ENCODE measurements around the gene VCL. TPM values are rescaled to one million over a fixed set of nuclear protein-coding genes. Genes with fewer than 3 reads are reported as not detected.

VCL gene
- total and polyA plus RNA-seq, 9 of the 15 experiments (the other 6 are each of a cell fraction or from before 2014, with no cell fraction given): 29.8 to 186 (median 76.4) TPM

DNA sequence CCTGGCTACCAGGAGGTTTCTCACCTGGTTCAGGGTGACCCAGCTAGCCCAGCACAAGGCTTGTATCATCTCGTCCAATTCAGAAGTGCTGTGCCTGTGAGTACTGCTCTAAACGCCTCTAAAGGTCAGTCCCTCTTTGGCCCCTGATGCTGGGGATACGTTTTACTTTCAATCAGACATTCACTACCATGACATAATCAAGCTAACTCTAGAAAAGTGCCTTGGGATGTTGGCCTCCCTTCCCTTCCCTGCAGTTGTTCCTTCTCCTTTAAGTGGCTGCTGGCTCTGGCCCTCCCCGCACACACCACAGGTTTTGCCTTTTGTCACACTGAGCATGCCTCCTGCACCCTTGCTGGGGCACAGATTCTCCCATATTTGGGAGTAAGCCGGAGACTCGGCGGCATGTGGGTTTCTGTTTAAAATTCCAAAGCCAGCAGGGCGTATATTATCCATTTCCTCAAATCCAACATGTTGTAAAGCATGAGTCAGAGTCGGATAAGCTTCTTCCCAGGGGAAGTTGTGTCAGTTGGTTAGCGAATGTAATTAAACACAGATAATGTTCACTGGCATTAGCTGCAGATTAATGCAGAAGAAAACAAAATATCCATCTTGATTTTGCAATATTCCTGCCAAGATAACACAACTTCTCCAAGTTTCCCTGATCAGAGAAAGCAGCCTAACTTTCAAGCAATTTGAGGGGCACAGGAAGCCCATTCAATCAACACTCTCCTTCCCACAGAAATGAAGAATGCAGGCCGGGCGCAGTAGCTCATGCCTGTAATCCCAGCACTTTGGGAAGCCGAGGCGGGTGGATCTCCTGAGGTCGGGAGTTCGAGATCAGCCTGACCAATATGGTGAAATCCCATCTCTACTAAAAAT lies 31.8 kb upstream of the VCL start (continued):
- TF ChIP-seq, protein P1, sequence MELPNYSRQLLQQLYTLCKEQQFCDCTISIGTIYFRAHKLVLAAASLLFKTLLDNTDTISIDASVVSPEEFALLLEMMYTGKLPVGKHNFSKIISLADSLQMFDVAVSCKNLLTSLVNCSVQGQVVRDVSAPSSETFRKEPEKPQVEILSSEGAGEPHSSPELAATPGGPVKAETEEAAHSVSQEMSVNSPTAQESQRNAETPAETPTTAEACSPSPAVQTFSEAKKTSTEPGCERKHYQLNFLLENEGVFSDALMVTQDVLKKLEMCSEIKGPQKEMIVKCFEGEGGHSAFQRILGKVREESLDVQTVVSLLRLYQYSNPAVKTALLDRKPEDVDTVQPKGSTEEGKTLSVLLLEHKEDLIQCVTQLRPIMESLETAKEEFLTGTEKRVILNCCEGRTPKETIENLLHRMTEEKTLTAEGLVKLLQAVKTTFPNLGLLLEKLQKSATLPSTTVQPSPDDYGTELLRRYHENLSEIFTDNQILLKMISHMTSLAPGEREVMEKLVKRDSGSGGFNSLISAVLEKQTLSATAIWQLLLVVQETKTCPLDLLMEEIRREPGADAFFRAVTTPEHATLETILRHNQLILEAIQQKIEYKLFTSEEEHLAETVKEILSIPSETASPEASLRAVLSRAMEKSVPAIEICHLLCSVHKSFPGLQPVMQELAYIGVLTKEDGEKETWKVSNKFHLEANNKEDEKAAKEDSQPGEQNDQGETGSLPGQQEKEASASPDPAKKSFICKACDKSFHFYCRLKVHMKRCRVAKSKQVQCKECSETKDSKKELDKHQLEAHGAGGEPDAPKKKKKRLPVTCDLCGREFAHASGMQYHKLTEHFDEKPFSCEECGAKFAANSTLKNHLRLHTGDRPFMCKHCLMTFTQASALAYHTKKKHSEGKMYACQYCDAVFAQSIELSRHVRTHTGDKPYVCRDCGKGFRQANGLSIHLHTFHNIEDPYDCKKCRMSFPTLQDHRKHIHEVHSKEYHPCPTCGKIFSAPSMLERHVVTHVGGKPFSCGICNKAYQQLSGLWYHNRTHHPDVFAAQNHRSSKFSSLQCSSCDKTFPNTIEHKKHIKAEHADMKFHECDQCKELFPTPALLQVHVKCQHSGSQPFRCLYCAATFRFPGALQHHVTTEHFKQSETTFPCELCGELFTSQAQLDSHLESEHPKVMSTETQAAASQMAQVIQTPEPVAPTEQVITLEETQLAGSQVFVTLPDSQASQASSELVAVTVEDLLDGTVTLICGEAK (IDR thresholded peaks at IDR 0.05): no peak
- TF ChIP-seq, protein P1 (CRISPR knock-in tag; IDR thresholded peaks at IDR 0.05): no peak
- TF ChIP-seq FOSL1 (tag; conservative IDR thresholded peaks at IDR 0.05) (peak; percentile 90), CEBPB (tag; IDR thresholded peaks at IDR 0.05) (peak; percentile 34; the same call in 1 of the 2 replicates), JUN (IDR thresholded peaks at IDR 0.05; ENCODE audit: borderline replicate concordance, low read depth, low read length) (0 out of 2 replicates have a peak, but pooled peaks have one; percentile 2), JUN (CRISPR knock-in tag; IDR thresholded peaks at IDR 0.05; ENCODE audit: borderline replicate concordance) (no peak), L3MBTL2 (IDR thresholded peaks at IDR 0.05) (peak; percentile 54; the same call in 1 of the 2 replicates), ZNF324 (CRISPR knock-in tag; IDR thresholded peaks at IDR 0.05) (no peak), GTF2A2 (tag; IDR thresholded peaks at IDR 0.05) (no peak), FOXA1 (IDR thresholded peaks at IDR 0.05; ENCODE audit: borderline replicate concordance) (no peak), BACH1 (tag; IDR thresholded peaks at IDR 0.05) (peak; percentile 73; the same call in 1 of the 2 replicates), ZFPM2 (CRISPR knock-in tag; IDR thresholded peaks at IDR 0.05) (no peak), BRF1 (IDR thresholded peaks at IDR 0.05; ENCODE audit: borderline replicate concordance, extremely low read depth, insufficient read length) (no peak), SREBF2 (CRISPR knock-in tag; IDR thresholded peaks at IDR 0.05) (no peak)
- TF ChIP-seq, protein P2, sequence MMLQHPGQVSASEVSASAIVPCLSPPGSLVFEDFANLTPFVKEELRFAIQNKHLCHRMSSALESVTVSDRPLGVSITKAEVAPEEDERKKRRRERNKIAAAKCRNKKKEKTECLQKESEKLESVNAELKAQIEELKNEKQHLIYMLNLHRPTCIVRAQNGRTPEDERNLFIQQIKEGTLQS (IDR thresholded peaks at IDR 0.05): peak; percentile 54; the same call in 1 of the 2 replicates
- TF ChIP-seq, protein P2 (CRISPR knock-in tag; conservative IDR thresholded peaks at IDR 0.05): no peak
- TF ChIP-seq, protein P3, sequence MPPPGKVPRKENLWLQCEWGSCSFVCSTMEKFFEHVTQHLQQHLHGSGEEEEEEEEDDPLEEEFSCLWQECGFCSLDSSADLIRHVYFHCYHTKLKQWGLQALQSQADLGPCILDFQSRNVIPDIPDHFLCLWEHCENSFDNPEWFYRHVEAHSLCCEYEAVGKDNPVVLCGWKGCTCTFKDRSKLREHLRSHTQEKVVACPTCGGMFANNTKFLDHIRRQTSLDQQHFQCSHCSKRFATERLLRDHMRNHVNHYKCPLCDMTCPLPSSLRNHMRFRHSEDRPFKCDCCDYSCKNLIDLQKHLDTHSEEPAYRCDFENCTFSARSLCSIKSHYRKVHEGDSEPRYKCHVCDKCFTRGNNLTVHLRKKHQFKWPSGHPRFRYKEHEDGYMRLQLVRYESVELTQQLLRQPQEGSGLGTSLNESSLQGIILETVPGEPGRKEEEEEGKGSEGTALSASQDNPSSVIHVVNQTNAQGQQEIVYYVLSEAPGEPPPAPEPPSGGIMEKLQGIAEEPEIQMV (tag; conservative IDR thresholded peaks at IDR 0.05; ENCODE audit: low read depth): no peak

Measured in K562 (cell line).